Hematopoietic multipotent progenitor cell treated with erythropoietin and hydrocortisone succinate and interleukin-3 and kit ligand, for 4 days (in vitro differentiated cells): ENCODE measurements around the gene OR4K2.
A peak's percentile ranks its signal among the peaks of the same experiment; 100 is the strongest.
"Not testable (repeated sequence)": the region's sequence is repeated elsewhere in the genome, so short reads cannot be mapped to it uniquely, and the experiment has no call there.

ENCODE experiments used
- DNase-seq: peaks from one replicate; pipeline ENCODE4 v3.0.0-alpha.2; 2015

OR4K2 gene

GRCh38 chr14:19874842-19875241 lies at the start of gene OR4K2:
TSS of gene OR4K2 (plus strand) at chr14:19875142. CDS start at chr14:19876268, 1,126 bp downstream.
- no peak for DNase-seq

- DNase-seq = not testable (repeated sequence)
Observed at GRCh38 chr14:19827626-19828244, 47.2 kb upstream of the OR4K2 start.

GRCh38 chr14:19828314-19828713 lies 46.6 kb upstream of the OR4K2 start:
- DNase-seq = no peak

- not testable (repeated sequence) for DNase-seq
Observed at GRCh38 chr14:19834203-19834848, 40.6 kb upstream of the OR4K2 start.

DNA sequence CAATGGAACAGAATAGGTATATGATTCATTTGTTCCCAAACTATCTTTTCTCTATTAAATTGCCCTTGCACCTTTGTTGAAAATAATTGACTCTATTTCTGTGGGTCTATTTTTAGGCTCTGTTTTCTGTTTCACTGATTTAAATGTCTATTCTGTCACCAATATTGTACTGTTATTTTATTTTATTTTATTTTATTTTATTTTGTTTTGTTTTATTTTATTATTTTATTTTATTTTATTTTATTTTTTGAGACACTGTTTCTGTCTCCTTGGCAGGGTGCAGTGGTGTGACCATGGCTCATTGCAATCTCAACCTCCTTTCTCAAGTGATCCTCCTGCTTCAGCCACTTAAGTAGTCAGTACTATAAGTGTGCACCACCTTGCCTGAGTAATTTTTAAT lies 36.5 kb upstream of the OR4K2 start:
- no peak for DNase-seq

- DNase-seq = no peak
Observed at GRCh38 chr14:19851365-19851764, 23.6 kb upstream of the OR4K2 start.

DNA sequence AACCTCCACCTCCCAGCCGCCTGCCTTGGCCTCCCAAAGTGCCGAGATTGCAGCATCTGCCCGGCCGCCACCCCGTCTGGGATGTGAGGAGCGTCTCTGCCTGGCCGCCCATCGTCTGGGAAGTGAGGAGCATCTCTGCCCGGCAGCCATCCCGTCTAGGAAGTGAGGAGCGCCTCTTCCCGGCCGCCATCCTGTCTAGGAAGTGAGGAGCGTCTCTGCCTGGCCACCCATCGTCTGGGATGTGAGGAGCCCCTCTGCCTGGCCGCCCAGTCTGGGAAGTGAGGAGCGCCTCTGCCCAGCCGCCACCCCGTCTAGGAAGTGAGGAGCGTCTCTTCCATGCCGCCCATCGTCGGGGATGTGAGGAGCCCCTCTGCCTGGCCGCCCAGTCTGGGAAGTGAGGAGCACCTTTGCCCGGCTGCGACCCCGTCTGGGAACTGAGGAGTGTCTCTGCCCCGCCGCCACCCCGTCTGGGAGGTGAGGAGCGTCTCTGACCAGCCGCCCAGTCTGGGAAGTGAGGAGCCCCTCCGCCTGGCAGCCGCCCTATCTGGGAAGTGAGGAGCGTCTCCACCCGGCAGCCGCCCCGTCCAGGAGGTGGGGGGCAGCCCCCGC lies 8.8 kb upstream of the OR4K2 start:
- DNase-seq = not testable (repeated sequence)

GRCh38 chr14:19873178-19873577 lies 1.8 kb upstream of the OR4K2 start:
- peak; percentile 2 for DNase-seq

DNA sequence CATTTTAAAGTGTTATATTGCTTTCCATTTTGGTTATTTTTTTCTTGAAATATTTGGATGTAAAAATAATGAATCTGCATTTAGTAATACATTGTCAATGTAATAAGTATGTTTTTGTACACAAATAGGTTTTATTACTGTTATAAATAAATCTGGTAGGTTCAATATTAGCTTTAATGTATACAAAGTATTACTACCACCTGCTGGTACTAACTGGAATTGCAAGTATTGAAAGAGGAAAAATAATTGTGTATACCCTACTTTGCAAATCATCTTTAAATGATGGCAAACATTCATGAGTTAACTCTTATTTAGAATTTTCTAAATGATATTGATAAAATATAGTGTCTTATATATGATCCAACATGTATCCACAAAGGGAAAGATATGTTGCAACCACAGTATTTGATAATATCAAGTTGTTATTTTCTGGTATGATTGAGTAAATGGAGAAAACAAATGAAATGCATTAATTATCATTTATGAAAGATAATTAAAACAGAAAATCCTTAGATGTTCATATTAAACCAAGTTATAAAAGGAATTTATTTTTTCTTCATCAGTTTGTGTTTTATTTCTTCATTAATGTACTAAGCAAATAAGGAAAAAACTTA lies 3.2 kb downstream of the OR4K2 start:
- peak; percentile 65 for DNase-seq

GRCh38 chr14:19895282-19895681 lies 20.3 kb downstream of the OR4K2 start:
- DNase-seq = no peak

DNA sequence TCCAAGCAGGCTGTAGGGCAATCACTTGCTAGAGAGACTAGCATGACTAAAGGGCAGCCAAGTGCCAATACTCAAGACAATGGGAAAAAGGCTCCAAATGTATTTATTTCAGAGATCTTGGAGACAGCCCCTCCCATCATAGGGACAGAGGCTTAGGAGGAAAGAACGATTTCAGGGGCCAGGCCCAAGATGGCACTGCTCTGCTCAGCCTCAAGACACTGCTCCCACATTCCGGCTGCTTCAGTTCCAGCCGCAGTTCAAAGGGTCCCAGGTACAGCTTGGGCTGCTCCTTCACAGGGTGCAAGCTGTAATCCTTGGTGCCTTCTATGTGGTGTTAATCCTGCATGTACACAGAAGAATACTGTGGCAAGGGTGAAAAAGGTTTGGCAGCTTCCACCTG lies 26.1 kb downstream of the OR4K2 start:
- no peak for DNase-seq

DNA sequence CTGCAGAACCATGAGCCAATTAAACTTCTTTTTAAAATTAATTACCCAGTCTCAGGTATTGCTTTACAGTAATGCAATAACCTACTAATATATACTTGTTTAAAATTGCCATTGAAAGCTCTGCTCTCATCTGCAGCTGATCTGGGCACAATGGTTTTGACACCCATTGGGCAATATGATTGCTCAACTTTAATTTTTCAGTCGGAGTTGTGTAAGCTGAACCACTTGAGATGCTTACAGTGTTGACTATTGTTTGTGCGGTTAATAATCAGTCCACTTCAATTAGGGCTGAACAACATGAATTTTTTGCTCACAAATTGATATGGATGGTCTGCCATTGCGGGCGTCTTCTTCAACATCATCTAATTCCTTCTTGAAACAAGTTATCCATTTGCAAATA lies 27.5 kb downstream of the OR4K2 start:
- no peak for DNase-seq

GRCh38 chr14:19906665-19907064 lies 31.7 kb downstream of the OR4K2 start:
- no peak for DNase-seq

DNA sequence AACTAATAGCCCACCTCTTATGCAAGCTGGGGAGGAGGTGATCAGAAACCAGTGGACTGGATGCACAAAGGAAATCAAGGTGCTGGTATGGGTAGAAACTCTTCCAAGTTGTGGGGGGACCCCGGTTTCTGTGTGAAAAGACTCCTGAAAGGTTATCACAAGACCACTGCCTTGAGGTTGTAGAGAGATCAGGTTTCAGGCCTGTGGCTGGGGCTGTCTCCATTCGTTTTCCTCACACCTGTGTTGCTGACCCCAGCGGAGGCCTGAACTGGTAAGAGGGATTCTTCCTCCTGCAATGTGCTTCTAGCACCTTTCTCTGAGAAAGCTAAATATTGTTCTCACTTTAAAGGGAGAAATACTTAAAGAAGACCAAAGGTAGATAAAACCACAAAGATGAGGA lies 36.2 kb downstream of the OR4K2 start:
- DNase-seq = no peak

DNA sequence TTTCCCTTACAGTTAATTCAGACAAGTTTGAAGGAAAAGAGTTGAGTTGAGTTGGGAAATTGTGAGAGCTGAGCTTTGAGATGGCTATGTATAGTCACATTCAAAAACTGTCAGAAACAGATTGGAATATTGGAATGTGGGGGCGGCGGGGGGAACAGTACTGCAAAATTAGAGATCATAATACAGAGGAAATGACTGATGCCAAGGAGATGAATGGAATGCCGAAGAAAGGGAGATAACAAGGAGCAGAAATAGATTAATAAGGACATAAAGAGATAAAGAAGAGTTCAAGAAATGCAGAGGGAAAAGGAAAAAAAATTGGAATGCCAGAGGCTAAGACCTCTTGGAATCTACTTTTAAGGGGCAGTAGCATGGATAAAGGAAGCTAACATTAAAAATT lies 42.3 kb downstream of the OR4K2 start:
- no peak for DNase-seq

- DNase-seq = no peak
Observed at GRCh38 chr14:19917955-19918518, 43.1 kb downstream of the OR4K2 start.

DNA sequence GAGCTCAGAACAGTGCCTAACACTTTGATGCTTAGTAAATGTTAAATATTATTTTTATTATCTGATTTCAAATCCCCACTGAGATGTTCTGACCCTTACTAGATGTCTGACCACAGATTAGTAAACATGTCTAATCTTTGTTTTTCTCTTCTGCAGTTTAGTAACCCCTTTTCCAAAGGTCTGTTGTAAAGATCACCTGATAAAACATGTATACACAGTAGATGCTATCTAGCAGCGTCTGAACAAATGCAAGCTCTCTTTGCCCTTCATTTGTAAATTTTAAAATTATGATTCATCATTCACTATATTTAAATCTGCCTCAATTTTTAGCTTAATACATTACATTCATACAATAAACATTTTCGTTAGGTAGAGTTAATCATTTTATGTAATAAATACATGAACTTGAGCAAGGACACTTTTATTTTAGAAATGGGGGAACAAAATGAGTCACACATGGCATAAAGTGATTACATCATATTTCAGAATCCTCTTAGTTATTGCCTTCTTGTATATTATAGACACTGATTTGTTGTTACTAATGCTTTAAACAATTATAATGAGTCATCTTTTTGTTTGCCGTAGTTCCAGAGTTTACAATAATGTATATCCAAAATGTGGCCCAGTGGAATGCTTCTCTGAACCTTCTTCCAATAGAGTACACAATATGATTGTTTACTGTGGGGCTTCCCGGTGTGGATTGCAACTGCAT lies 43.8 kb downstream of the OR4K2 start:
- no peak for DNase-seq

DNA sequence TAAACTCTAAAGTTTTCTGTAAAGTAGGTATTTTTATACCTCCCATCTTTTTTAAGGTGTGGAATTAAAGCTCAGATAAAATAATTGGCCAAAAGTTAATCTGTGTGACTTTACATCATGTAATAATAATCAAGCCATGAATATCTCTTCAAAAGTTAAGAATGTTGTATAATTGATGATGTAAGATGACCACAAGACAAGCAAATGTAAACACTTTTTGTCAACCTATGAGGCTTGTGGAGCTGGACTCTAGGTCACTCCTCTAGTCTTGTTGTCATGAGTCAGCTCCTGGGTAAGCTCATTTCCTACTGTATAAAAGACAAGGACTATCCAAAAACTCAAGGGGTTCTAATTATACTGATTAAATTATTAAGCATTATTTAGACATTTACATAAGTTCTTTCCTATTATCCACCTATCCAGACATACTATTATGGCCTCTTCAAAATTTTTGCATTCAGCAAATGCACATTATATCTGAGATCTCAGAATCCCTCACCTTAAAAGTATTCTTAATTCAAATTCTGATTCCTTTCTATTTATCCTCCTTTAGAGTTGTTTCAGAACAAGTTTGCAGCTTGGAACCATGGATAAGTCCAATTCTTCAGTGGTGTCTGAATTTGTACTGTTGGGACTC lies 45.2 kb downstream of the OR4K2 start, which contains the start of gene OR4K5:
OR4K5 (plus strand) TSS at position 587 of the 637 bp plus-strand sequence; CDS start at position 587, 0 bp downstream.
- DNase-seq = no peak

DNA sequence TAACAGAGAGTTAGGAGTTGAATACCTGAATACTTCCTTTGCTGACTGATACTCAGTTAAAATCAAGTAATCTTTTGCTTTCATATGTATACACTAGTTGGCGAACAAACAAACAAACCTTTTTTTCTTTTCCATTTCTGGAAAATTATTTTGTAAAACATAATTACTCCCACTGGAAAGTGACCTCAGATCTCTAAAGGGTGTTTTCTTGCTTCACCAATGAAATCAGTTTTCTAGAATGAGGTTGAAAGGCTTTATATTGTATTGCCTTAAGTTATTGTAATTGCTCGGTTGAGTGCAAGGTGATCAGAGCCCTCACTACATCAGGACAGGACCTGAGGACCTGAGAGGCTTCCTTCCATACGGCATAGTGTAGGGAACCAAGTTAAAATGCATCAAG lies 55.7 kb downstream of the OR4K2 start, which contains the start of gene OR4K1:
OR4K1 (plus strand) TSS at position 301 of the 400 bp plus-strand sequence. CDS start 4,750 bp downstream, outside the sequence.
- DNase-seq = no peak
